Fibroblast of the aortic adventitia (primary cell): ENCODE data around the gene SUN2. TPM values are rescaled to one million over a fixed set of nuclear protein-coding genes. Genes with fewer than 3 reads are reported as not detected.

Experiments
- DNase-seq: peaks from one replicate; pipeline ENCODE4 v3.0.0-alpha.2; 2010; ENCODE audit warnings: low read depth
- H3K4me3 ChIP-seq: 2 replicates; pipeline ENCODE4 v1.5.1; 2011; ENCODE audit warnings: low read depth, mild to moderate bottlenecking, control low read depth, low read length, moderate library complexity
- total RNA-seq: library from RNA; depleted of rRNA; stranded (reverse); fragments of >200 nt; gene quantifications from 2 replicates; pipeline ENCODE4 v1.2.3, GENCODE V29; 2012; ENCODE audit warnings: low replicate concordance
- TF ChIP-seq, protein P1 (sequence below): IDR thresholded peaks from 2 replicates; pipeline ENCODE4 v1.5.1; 2011; ENCODE audit warnings: mild to moderate bottlenecking, low read length, control low read depth, inconsistent platforms; ENCODE audit not compliant: insufficient read depth

SUN2 gene
- total RNA-seq, 1 donor = 69.1 TPM

DNA sequence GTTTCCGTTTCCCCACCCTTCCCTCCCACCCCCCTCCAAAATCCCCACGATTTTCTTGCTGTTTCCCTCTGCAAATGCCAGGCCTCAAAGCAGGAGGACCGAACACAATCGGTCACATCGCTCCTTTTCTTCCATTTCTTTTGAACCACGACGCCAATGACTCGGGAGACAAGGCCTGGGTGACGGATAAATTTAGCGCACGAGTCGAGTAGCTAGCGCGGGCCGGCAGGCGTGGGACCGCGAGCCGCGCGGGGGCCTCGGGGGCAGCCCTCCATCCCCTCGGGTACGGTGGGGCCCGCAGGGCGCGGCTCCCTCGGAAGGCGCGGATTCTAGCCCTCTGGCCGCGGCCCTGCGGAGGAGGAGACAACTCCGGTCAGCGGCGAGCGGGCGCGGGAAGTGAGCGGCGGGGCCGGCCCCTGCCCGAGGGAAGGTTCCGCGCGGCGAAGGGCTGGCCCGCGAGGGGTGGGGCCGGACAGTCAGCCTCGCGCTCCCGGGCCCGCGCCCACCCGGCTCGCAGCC is 55.5 kb downstream of the SUN2 start:
- peak; percentile 49 for DNase-seq
- H3K4me3 ChIP-seq = peak overlapping the region; percentile 87
- TF ChIP-seq, protein P1, sequence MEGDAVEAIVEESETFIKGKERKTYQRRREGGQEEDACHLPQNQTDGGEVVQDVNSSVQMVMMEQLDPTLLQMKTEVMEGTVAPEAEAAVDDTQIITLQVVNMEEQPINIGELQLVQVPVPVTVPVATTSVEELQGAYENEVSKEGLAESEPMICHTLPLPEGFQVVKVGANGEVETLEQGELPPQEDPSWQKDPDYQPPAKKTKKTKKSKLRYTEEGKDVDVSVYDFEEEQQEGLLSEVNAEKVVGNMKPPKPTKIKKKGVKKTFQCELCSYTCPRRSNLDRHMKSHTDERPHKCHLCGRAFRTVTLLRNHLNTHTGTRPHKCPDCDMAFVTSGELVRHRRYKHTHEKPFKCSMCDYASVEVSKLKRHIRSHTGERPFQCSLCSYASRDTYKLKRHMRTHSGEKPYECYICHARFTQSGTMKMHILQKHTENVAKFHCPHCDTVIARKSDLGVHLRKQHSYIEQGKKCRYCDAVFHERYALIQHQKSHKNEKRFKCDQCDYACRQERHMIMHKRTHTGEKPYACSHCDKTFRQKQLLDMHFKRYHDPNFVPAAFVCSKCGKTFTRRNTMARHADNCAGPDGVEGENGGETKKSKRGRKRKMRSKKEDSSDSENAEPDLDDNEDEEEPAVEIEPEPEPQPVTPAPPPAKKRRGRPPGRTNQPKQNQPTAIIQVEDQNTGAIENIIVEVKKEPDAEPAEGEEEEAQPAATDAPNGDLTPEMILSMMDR = no peak

DNA sequence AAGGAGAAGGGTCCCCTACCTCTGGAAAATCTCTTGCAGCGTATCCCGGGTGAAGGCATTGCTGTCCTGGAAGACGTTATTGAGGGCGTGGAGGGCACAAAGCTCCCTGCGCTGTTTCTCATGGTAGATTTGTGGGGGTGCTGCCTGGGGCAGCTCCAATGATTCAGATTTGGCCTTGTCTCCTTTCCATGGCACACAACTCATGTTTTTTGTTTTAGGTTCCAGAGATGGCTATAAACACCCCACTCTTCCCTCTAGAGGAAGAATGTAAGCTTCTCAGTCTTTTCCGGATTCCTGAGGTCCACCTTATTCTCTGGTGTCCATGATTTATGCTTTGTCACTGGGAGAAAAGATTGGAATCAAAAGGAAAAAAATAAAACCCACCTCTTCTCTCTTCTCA is 56.0 kb downstream of the SUN2 start:
- H3K4me3 ChIP-seq = peak overlapping the region; percentile 87
- TF ChIP-seq, protein P1 = peak; percentile 13
- DNase-seq = peak; percentile 73

DNA sequence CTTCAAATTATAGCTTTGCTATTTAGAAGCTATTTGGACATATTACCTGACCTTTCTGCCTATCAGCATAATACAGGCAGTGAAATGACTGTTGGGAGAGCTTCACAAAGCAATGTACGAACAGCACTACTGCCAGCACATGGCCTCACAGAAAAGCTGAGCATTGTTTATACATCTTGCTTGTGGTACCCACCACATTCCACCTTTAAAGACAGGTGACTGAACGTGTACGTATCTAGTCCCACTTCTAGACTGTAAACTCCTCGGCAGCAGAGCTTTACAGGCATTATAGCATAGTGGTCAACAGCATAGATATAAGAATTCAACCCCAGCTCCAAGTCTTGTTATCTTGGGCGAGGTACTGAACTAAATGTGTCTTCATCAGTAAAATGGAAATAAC is 56.7 kb downstream of the SUN2 start:
- TF ChIP-seq, protein P1 = no peak
- peak; percentile 17 for DNase-seq
- H3K4me3 ChIP-seq = peak overlapping the region; percentile 87

DNA sequence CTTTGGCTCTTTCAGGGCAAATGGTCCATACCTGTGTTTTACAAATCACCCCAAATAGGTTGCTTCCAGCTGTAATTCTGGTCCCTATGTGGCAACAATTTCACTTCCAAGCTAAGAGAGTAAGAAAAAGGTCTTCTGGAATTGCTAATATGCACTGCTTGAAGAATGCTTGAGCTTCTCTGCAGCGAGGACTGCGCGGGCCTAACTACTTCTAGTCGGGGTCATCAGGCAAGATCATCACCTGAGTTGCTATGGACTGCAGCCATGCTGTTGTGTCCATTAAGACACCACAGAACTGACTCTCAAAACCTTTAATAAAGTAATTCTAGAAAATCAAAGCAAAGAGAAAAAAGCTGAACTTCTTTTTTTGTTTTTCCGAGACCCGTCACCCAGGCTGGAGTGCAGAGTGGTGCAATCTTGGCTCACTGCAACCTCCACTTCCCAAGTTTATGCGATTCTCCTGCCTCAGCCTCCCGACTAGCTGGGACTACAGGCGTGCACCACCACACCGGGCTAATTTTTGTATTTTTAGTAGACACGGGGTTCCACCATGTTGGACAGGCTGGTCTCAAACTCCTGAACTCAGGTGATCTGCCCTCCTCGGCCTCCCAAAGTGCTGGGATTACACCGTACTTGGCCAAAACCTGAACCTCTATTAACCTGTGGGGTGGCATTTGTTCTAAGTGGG is 57.2 kb downstream of the SUN2 start:
- H3K4me3 ChIP-seq = peak overlapping the region; percentile 87
- DNase-seq = no peak
- TF ChIP-seq, protein P1 = no peak

DNA sequence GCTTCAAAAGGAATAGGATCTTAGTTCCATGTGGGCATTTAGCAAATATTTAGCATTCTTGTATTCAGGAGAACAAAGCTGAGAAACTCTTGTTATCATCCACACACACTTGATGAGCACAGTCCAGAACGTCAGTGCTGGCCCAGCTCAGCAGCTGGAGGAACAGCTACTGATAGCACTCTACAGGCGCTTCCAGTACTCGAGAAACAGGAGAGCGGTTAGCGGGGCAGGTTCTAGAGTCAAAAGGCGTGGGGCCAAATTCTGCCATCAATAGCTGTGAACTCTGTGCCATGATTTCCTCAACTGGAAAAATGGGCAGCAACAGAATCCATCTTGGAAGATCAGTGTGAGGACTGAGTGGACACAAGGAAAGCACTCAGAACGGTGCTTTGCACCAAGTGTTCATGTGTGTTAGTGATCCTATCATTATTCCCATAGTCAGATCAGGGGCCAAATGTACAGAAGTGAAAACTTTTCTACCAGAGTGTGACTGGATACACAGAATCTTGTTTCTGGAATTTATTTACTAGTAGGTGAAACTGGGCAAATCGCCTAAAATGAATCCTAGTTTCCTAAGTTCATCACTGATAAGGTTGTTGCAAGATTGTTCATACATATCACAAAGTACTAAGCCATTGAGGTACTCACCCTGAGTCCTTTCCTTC is 58.2 kb downstream of the SUN2 start:
- DNase-seq = peak; percentile 76
- TF ChIP-seq, protein P1 = no peak
- peak overlapping the region; percentile 87 for H3K4me3 ChIP-seq

DNA sequence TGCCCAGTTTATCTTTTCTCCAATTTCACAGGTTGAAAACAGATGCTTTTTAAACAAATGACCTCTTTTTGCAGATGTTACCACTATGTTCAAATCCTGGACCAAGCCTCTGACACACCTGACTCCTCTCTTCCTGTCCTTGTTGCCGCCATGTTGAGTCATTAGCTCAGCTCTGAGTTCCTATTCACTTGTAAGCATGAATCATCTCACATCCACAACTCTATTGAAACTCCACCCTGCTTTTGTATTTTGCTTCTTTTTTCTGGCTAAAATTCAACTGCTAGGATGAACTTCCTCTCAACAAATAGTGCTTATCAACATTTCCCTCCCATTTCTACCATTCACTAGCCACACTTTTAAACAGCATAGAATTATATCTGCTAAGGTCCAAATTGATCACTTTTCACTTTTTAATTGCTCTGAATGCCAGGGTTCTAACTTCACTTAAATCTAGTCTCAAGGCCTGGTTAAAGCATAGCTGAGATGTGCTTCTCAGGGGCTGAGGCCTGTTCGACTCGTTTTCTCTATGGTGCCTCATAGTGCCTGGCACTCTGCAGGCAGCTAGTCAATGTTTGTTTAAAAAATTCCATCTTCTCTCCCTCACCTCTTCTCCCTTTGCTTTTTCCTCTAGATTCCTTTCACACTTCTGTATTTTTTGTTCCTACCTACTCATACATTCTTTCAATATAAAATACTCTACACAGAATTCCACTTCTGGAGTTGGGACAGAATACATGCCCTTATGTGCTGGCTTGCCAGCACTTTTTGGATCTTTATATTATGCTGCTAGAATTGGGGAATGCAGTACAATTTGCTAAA is 59.0 kb downstream of the SUN2 start:
- peak; percentile 93 for DNase-seq
- TF ChIP-seq, protein P1 = no peak
- H3K4me3 ChIP-seq = peak overlapping the region; percentile 26
